ENCODE measurements around the gene GSTM4. TPM values are rescaled to one million over a fixed set of nuclear protein-coding genes. Genes with fewer than 3 reads are reported as not detected.

The GSTM4 gene
- total RNA-seq, 1 donor from 2014 or later: 12.7 TPM

DNA sequence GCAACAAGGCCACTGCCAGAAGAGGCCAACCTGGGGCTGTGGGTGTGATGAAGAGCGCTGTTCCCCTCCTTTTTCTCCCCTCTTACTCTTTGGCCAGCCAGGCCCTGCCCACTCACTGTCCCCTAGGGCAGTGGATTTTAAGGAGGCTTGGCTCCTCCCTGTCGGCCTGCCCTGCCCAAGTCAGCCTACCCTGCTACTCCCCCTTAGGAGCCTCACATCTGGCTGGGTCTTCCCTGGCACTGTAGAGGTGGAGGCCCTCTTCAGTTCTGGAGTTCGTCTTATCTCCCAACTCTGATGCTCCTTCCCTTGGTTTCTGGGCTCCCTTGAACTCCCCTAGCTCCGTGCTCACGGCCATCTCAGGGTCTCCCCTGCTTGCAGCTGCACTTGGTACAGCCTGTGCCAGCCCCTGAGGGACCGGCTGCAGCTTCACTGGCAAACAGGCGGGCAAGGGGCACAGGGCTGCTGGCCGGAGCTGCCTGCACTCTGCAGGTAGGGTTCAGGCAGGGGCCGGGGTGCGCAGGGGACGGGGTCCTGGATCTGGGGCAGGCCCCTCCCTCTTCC lies 32.2 kb upstream of the GSTM4 start:
- peaks cover 4% of the 10 kb centered on the region for H3K36me3 ChIP-seq (ENCODE audit: control insufficient read depth, insufficient read depth, low read length)
- TF ChIP-seq, protein P1, sequence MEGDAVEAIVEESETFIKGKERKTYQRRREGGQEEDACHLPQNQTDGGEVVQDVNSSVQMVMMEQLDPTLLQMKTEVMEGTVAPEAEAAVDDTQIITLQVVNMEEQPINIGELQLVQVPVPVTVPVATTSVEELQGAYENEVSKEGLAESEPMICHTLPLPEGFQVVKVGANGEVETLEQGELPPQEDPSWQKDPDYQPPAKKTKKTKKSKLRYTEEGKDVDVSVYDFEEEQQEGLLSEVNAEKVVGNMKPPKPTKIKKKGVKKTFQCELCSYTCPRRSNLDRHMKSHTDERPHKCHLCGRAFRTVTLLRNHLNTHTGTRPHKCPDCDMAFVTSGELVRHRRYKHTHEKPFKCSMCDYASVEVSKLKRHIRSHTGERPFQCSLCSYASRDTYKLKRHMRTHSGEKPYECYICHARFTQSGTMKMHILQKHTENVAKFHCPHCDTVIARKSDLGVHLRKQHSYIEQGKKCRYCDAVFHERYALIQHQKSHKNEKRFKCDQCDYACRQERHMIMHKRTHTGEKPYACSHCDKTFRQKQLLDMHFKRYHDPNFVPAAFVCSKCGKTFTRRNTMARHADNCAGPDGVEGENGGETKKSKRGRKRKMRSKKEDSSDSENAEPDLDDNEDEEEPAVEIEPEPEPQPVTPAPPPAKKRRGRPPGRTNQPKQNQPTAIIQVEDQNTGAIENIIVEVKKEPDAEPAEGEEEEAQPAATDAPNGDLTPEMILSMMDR (IDR thresholded peaks at IDR 0.05; ENCODE audit: insufficient read depth, low read length, poor library complexity, severe bottlenecking): no peak
- H3K27me3 ChIP-seq (ENCODE audit: control insufficient read depth, insufficient read depth, low read length): no peaks in the 10 kb centered on the region
- DNase-seq (ENCODE audit: low read depth): no peak
- no peak overlapping the region for H3K4me3 ChIP-seq (ENCODE audit: low read depth, low read length)

DNA sequence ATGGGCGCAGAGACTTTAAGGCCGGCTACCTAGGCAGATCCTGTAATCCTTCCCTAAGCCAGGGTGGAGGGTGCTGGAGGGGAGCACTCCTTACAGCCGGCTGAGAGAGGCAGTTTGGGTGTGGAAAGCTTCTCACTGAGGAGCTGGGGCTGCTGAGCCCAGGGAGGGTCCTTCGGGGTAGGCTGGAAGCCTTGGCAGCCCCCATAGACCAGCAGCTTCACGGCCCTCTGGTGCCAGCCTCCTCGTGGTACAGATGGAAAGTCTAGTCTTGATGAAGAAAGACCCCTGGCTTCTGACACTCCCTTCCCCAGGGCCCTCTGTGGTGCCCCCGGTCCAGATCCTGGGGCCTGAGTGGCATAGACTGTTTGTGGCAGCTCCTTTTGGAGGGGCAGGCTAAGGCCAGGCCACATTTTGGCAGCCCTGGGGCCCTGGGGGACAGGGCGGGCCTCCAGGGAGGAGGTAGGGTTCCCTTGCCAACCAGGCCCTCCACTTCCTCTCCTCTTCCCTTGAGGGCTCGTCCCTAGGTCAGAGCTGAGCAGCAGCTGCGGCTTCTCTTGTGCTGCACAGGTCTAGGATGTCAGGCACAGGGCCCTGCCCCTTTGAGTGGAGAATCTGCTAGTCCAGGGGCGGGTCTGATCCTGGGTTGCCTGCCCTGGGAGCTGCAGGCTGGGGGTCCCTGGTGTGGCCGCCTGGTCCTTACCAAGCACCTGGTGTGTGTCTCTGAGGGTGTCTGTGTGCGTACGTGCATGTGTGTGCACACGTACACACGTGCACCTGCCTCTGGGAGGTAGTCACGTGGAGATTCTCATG lies 31.5 kb upstream of the GSTM4 start:
- TF ChIP-seq, protein P1 (IDR thresholded peaks at IDR 0.05; ENCODE audit: insufficient read depth, low read length, poor library complexity, severe bottlenecking): no peak
- DNase-seq (ENCODE audit: low read depth): no peak
- Histone ChIP-seq H3K27me3 (ENCODE audit: control insufficient read depth, insufficient read depth, low read length) (no peaks in the 10 kb centered on the region), H3K4me3 (ENCODE audit: low read depth, low read length) (no peak overlapping the region), H3K36me3 (ENCODE audit: control insufficient read depth, insufficient read depth, low read length) (peaks cover 9% of the 10 kb centered on the region)

DNA sequence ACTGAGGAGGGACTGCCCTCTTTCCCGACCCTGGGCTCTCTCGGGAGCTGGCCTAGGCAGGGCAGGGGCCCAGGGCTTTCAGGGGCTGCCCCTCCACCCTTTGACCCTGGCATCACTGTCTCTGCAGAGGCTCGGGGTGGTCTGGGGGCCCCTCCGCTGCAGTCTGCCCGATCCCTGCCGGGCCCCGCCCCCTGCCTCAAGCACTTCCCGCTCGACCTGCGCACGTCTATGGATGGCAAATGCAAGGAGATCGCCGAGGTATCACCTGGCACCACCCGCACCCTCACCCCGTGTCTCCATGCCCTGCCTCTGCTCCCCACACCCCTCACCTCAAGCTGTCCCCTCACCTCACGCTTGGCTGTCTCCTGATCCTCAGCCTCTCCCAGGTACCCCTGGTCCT lies 30.7 kb upstream of the GSTM4 start:
- TF ChIP-seq, protein P1 (IDR thresholded peaks at IDR 0.05; ENCODE audit: insufficient read depth, low read length, poor library complexity, severe bottlenecking): no peak
- Histone ChIP-seq H3K36me3 (ENCODE audit: control insufficient read depth, insufficient read depth, low read length) (peaks cover 13% of the 10 kb centered on the region), H3K4me3 (ENCODE audit: low read depth, low read length) (no peak overlapping the region), H3K27me3 (ENCODE audit: control insufficient read depth, insufficient read depth, low read length) (no peaks in the 10 kb centered on the region)
- no peak for DNase-seq (ENCODE audit: low read depth)

DNA sequence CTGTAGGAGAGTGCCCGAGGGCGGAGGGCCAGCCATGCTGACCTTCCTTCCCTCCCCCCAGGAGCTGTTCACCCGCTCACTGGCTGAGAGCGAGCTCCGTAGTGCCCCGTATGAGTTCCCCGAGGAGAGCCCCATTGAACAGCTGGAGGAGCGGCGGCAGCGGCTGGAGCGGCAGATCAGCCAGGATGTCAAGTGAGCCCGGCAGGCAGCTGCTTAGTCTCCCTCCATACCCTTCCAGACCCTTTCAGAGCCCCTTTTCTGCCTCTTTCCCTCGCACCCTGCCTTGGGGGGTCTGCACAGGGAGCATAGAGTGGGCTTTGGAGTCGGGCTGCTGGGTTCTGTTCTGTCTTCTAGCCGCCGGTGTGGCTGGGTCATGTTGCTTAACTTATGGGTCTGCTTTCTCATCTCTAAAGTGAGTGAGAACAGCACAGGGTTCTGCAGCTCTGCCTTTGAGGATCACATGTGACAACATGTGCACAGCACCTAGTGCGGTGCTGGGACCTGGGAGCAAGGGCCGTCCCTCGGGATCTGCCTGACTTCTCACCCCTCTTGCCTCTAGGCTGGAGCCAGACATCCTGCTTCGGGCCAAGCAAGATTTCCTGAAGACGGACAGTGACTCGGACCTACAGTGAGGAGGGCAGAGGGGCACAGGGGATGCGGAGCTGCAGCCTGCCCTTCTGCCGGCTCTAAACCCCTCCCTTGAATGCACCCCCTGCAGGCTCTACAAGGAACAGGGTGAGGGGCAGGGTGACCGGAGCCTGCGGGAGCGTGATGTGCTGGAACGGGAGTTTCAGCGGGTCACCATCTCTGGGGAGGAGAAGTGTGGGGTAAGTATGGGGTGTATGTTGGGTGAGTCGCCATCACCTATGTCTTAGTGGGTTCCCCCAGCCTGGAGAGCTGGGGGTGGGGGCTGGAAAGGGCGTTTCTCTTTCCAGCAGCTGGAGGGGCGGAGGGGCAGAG lies 30.0 kb upstream of the GSTM4 start:
- Histone ChIP-seq H3K27me3 (ENCODE audit: control insufficient read depth, insufficient read depth, low read length) (no peaks in the 10 kb centered on the region), H3K36me3 (ENCODE audit: control insufficient read depth, insufficient read depth, low read length) (peaks cover 15% of the 10 kb centered on the region), H3K4me3 (ENCODE audit: low read depth, low read length) (no peak overlapping the region)
- DNase-seq (ENCODE audit: low read depth): no peak
- TF ChIP-seq, protein P1 (IDR thresholded peaks at IDR 0.05; ENCODE audit: insufficient read depth, low read length, poor library complexity, severe bottlenecking): no peak

DNA sequence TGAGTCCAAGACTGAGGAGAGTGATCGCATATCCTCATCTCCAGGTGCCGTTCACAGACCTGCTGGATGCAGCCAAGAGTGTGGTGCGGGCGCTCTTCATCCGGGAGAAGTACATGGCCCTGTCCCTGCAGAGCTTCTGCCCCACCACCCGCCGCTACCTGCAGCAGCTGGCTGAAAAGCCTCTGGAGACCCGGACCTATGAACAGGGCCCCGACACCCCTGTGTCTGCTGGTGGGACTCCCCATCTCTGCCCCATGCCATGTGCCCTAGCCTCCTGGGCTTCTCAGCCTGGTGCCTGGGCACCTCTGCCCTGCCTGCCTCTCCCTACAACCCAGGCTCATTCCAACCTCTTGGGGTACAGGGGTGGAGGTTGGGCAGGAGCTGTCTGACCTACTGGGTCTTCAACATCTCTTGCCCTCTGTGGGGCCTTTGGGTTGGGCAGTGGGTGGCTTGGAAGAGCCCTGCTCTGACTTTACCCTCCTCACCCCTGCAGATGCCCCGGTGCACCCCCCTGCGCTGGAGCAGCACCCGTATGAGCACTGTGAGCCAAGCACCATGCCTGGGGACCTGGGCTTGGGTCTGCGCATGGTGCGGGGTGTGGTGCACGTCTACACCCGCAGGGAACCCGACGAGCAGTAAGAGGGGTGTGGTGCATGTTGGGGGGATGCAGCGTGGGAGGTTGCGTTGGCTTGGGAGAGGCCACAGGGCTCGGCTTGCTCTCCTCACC lies 29.1 kb upstream of the GSTM4 start:
- H3K4me3 ChIP-seq (ENCODE audit: low read depth, low read length): no peak overlapping the region
- no peaks in the 10 kb centered on the region for H3K27me3 ChIP-seq (ENCODE audit: control insufficient read depth, insufficient read depth, low read length)
- no peak for DNase-seq (ENCODE audit: low read depth)
- TF ChIP-seq, protein P1 (IDR thresholded peaks at IDR 0.05; ENCODE audit: insufficient read depth, low read length, poor library complexity, severe bottlenecking): no peak
- peaks cover 15% of the 10 kb centered on the region for H3K36me3 ChIP-seq (ENCODE audit: control insufficient read depth, insufficient read depth, low read length)
